ENCODE data around the gene DAPL1.
"Not testable (repeated sequence)": the region's sequence is repeated elsewhere in the genome, so short reads cannot be mapped to it uniquely, and the experiment has no call there.

DAPL1 gene

GRCh38 chr2:158822193-158822592, 27.1 kb downstream of the DAPL1 start:
- DNase-seq (ENCODE audit: low read depth in 2 of 2): no peak

- DNase-seq (ENCODE audit: low read depth in 2 of 2): no peak
Observed at GRCh38 chr2:158823486-158824237, 28.5 kb downstream of the DAPL1 start.

- no peak for DNase-seq (ENCODE audit: low read depth in 2 of 2)
Observed at GRCh38 chr2:158825021-158825420, 29.9 kb downstream of the DAPL1 start.

GRCh38 chr2:158826965-158827364, 31.8 kb downstream of the DAPL1 start:
- DNase-seq (ENCODE audit: low read depth in 2 of 2): no peak

- DNase-seq (ENCODE audit: low read depth in 2 of 2): no peak
Observed at GRCh38 chr2:158828378-158829164, 33.5 kb downstream of the DAPL1 start.

- DNase-seq (ENCODE audit: low read depth in 2 of 2): no peak
Observed at GRCh38 chr2:158829167-158829566, 34.0 kb downstream of the DAPL1 start.

GRCh38 chr2:158830201-158830600, 35.1 kb downstream of the DAPL1 start:
- DNase-seq (ENCODE audit: low read depth in 2 of 2): no peak

- no peak for DNase-seq (ENCODE audit: low read depth in 2 of 2)
Observed at GRCh38 chr2:158835431-158835830, 40.3 kb downstream of the DAPL1 start.

- no peak for DNase-seq (ENCODE audit: low read depth in 2 of 2)
Observed at GRCh38 chr2:158837645-158838044, 42.5 kb downstream of the DAPL1 start.

- DNase-seq (ENCODE audit: low read depth in 2 of 2): no peak
Observed at GRCh38 chr2:158841850-158842249, 46.7 kb downstream of the DAPL1 start.

GRCh38 chr2:158845444-158845843, 50.3 kb downstream of the DAPL1 start:
- no peak for DNase-seq (ENCODE audit: low read depth in 2 of 2)

- no peak for DNase-seq (ENCODE audit: low read depth in 2 of 2)
Observed at GRCh38 chr2:158845859-158846258, 50.7 kb downstream of the DAPL1 start.

GRCh38 chr2:158847526-158847925, 52.4 kb downstream of the DAPL1 start:
- DNase-seq (ENCODE audit: low read depth in 2 of 2): not testable (repeated sequence)

GRCh38 chr2:158848031-158848970, 53.2 kb downstream of the DAPL1 start:
- DNase-seq (ENCODE audit: low read depth in 2 of 2): not testable (repeated sequence)

- not testable (repeated sequence) for DNase-seq (ENCODE audit: low read depth in 2 of 2)
Observed at GRCh38 chr2:158860179-158860578, 65.1 kb downstream of the DAPL1 start.

GRCh38 chr2:158861626-158862025, 66.5 kb downstream of the DAPL1 start:
- DNase-seq (ENCODE audit: low read depth in 2 of 2): not testable (repeated sequence)

- not testable (repeated sequence) for DNase-seq (ENCODE audit: low read depth in 2 of 2)
Observed at GRCh38 chr2:158865469-158865868, 70.4 kb downstream of the DAPL1 start.

All from stimulated activated CD8-positive, alpha-beta memory T cell treated with anti-CD3 and anti-CD28 coated beads, Interleukin-7, amount 100 ng/mL, for 1 hour (primary cell).